ENCODE data around the gene GPR6. TPM values are rescaled to one million over a fixed set of nuclear protein-coding genes. Genes with fewer than 3 reads are reported as not detected.

The GPR6 gene
- total and polyA plus RNA-seq, 9 of the 15 experiments (the other 6 are each of a cell fraction or from before 2014, with no cell fraction given): not detected

DNA sequence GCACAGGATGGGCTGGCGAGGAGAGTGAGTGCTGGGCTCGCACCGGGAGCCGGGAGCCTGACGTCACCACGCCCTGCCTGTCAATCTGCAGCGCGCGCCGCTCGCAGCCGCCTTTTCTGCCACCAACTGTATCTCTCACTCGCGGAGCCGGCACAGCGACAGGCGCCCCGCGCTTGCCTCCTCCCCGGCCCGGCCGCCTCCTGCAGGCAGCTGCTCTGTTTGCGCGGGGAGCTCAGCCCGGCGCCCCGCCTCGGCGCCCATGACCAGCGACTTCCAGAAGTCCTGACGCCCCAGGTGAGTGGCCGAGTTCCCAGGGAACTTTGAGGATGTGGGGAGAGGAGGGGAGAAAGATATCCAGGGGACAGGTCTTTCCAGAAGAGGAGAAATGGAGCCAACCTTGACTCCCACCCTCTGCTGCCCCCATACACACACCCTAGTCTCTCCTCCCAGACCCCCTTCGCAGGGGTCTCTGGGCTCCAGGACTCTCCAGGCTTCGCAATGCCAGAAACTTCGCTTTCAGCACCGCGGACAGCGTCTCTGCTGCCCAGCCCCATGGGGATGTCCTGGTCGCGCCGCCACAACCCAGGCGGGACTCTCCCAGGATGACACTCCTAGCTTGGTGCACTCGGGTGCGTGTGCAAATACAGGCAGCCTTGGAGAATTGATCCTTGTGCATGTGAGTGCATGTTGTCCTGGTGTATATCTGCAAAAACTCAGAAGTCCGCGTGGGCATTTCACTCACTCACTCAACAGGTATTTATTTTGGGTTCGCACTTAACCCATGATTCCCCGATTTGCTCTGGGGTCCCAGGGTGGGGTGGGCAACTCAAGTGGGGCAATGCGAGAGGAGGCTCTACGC lies at the start of gene GPR6 (continued):
- TF ChIP-seq FOS (IDR thresholded peaks at IDR 0.05; ENCODE audit: extremely low read depth, insufficient read length) (no peak), BCL6 (CRISPR knock-in tag; IDR thresholded peaks at IDR 0.05) (no peak), HEY1 (CRISPR knock-in tag; IDR thresholded peaks at IDR 0.05; ENCODE audit: borderline replicate concordance) (no peak), ZHX1 (conservative IDR thresholded peaks at IDR 0.05; ENCODE audit: low read length) (no peak), HDAC1 (IDR thresholded peaks at IDR 0.05) (no peak), CHD1 (IDR thresholded peaks at IDR 0.05; ENCODE audit: low read length) (no peak), HIVEP1 (CRISPR knock-in tag; IDR thresholded peaks at IDR 0.05) (no peak), ZNF696 (CRISPR knock-in tag; conservative IDR thresholded peaks at IDR 0.05) (no peak), PRMT5 (CRISPR knock-in tag; IDR thresholded peaks at IDR 0.05) (0 out of 2 replicates have a peak, but pooled peaks have one; percentile 49)
- TF ChIP-seq, protein P1, sequence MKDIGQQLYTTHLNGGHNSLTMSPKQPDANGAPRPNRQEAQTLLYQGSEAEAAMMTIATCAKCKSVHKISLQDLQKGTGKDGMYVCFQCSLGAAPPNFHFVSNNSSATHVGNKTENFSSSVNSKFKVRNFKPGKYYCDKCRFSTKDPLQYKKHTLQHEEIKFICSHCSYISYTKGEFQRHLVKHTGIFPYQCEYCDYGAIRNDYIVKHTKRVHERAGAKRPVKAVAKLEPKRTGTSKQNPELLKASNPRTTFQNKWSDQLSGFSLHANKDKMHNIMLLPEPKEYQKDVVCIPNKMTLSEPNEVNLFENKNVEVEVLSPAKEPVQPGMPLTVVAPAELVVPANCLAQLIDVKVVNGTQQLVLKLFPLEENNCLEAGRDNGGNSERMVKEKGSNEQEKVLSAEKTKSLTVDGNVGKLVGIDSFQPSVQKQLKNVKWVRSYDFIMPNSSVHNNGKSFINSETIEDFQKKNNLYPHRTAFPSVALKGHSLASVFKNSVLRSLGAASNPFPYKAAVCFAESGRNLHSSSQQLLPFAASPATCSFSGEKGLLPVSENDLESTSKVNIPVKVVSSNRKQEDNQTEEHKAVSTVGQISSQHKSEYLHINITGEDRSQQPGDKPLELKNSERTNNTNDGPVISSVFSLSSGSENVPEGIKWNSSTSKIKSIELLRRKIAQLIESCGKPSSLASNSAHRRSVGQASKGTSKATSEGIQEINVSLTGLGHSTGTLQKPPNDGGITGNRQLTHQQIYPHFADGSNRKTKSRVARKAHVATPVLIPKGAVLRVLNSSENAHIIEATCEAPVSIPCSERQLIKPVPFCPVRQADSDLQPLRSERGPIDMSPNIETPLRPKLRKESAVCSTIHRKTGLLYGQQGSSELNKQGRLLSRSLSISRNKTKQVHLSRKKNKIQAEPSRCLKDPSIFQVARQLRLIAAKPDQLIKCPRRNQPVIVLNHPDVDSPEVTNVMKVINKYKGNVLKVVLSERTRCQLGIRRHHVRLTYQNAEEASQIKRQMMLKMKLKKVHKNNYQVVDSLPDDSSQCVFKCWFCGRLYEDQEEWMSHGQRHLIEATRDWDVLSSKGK (CRISPR knock-in tag; IDR thresholded peaks at IDR 0.05): no peak
